Stimulated activated effector memory CD8-positive, alpha-beta T cell treated with anti-CD3 and anti-CD28 coated beads, Interleukin-12 subunit alpha, Interleukin-12 subunit beta, amount 100 ng/mL, for 72 hours (primary cell): Measurements from ENCODE around the gene IZUMO3.
"Not testable (repeated sequence)": the region's sequence is repeated elsewhere in the genome, so short reads cannot be mapped to it uniquely, and the experiment has no call there.

Experiments
- ATAC-seq: fragments of 150-1000 bp; cut with Tn5 transposase; 2 replicates; pipeline ENCODE4 v1.10.0; 2021
- DNase-seq, 2 donors: peaks; one replicate each; pipeline ENCODE4 v3.0.0; 2021 to 2022; ENCODE audit warnings: low spot score in 2 of 2
- H3K27ac Mint-ChIP-seq: one replicate; pipeline ENCODE4 v1.8.0; 2022; ENCODE audit warnings: mild to moderate bottlenecking, mixed read lengths
- H3K36me3 Mint-ChIP-seq: one replicate; pipeline ENCODE4 v1.8.0; 2022; ENCODE audit warnings: mild to moderate bottlenecking, mixed read lengths
- H3K4me1 Mint-ChIP-seq: one replicate; pipeline ENCODE4 v1.8.0; 2022; ENCODE audit warnings: mixed read lengths
- H3K4me3 Mint-ChIP-seq: one replicate; pipeline ENCODE4 v1.8.0; 2022; ENCODE audit warnings: mild to moderate bottlenecking, mixed read lengths
- H3K9me3 Mint-ChIP-seq: one replicate; pipeline ENCODE4 v1.8.0; 2022; ENCODE audit warnings: mixed read lengths

Gene IZUMO3

GRCh38 chr9:24545847-24546522, at the start of gene IZUMO3:
Gene IZUMO3 (minus strand): TSS chr9:24545897. CDS start chr9:24545649, 248 bp downstream.
- no peaks in the 10 kb centered on the region for H3K4me1 Mint-ChIP-seq
- DNase-seq (no peak), ATAC-seq (no peak)
- H3K9me3 Mint-ChIP-seq: peaks cover 37% of the 10 kb centered on the region
- no peak within 1 kb of the TSS for H3K4me3 Mint-ChIP-seq
- no peaks in the 10 kb centered on the region for H3K36me3 Mint-ChIP-seq
- no peak within 1 kb of the TSS for H3K27ac Mint-ChIP-seq

- ATAC-seq (no peak), DNase-seq (no peak)
- H3K9me3 Mint-ChIP-seq: peaks cover 24% of the 10 kb centered on the region
- no peaks in the 10 kb centered on the region for H3K4me1 Mint-ChIP-seq
- H3K36me3 Mint-ChIP-seq: no peaks in the 10 kb centered on the region
- H3K4me3 Mint-ChIP-seq: no peak overlapping the region
- no peak overlapping the region for H3K27ac Mint-ChIP-seq
Measured at GRCh38 chr9:24594234-24594850, 48.6 kb upstream of the IZUMO3 start.

- Mint-ChIP-seq H3K4me3 (no peak overlapping the region), H3K4me1 (no peaks in the 10 kb centered on the region), H3K9me3 (peaks cover 11% of the 10 kb centered on the region), H3K27ac (no peak overlapping the region), H3K36me3 (no peaks in the 10 kb centered on the region)
- ATAC-seq (no peak), DNase-seq (no peak)
Measured at GRCh38 chr9:24590432-24590831, 44.7 kb upstream of the IZUMO3 start.

- Mint-ChIP-seq H3K4me3 (no peak overlapping the region), H3K36me3 (no peaks in the 10 kb centered on the region), H3K4me1 (no peaks in the 10 kb centered on the region), H3K9me3 (peaks cover 9% of the 10 kb centered on the region), H3K27ac (no peak overlapping the region)
- ATAC-seq (no peak), DNase-seq (no peak)
Measured at GRCh38 chr9:24587883-24588282, 42.2 kb upstream of the IZUMO3 start.

GRCh38 chr9:24582146-24583126, 36.7 kb upstream of the IZUMO3 start:
- Mint-ChIP-seq H3K4me1 (no peaks in the 10 kb centered on the region), H3K4me3 (no peak overlapping the region), H3K36me3 (no peaks in the 10 kb centered on the region), H3K9me3 (peaks cover 11% of the 10 kb centered on the region), H3K27ac (no peak overlapping the region)
- ATAC-seq (no peak), DNase-seq (no peak)

- not testable (repeated sequence) for ATAC-seq, H3K4me1 Mint-ChIP-seq, H3K9me3 Mint-ChIP-seq, DNase-seq, H3K4me3 Mint-ChIP-seq, H3K27ac Mint-ChIP-seq, H3K36me3 Mint-ChIP-seq
Measured at GRCh38 chr9:24580005-24580404, 34.3 kb upstream of the IZUMO3 start.

- Mint-ChIP-seq H3K9me3 (peaks cover 14% of the 10 kb centered on the region), H3K4me3 (no peak overlapping the region), H3K36me3 (no peaks in the 10 kb centered on the region), H3K4me1 (no peaks in the 10 kb centered on the region), H3K27ac (no peak overlapping the region)
- no peak for DNase-seq
- no peak for ATAC-seq
Measured at GRCh38 chr9:24572406-24572805, 26.7 kb upstream of the IZUMO3 start.

- H3K4me1 Mint-ChIP-seq: no peaks in the 10 kb centered on the region
- H3K27ac Mint-ChIP-seq: no peak overlapping the region
- ATAC-seq (no peak), DNase-seq (no peak)
- peaks cover 20% of the 10 kb centered on the region for H3K9me3 Mint-ChIP-seq
- no peak overlapping the region for H3K4me3 Mint-ChIP-seq
- H3K36me3 Mint-ChIP-seq: no peaks in the 10 kb centered on the region
Measured at GRCh38 chr9:24561957-24562356, 16.3 kb upstream of the IZUMO3 start.

GRCh38 chr9:24553183-24553552, 7.5 kb upstream of the IZUMO3 start:
- Mint-ChIP-seq H3K4me1 (no peaks in the 10 kb centered on the region), H3K36me3 (no peaks in the 10 kb centered on the region), H3K27ac (no peak overlapping the region), H3K9me3 (peaks cover 18% of the 10 kb centered on the region), H3K4me3 (no peak overlapping the region)
- DNase-seq (no peak), ATAC-seq (no peak)

GRCh38 chr9:24552526-24553182, 7.0 kb upstream of the IZUMO3 start:
- H3K4me1 Mint-ChIP-seq: no peaks in the 10 kb centered on the region
- H3K9me3 Mint-ChIP-seq: peaks cover 22% of the 10 kb centered on the region
- DNase-seq: no peak
- no peaks in the 10 kb centered on the region for H3K36me3 Mint-ChIP-seq
- H3K4me3 Mint-ChIP-seq: no peak overlapping the region
- H3K27ac Mint-ChIP-seq: no peak overlapping the region
- ATAC-seq: no peak

GRCh38 chr9:24545285-24545684, 412 bp downstream of the IZUMO3 start:
- no peak for DNase-seq
- Mint-ChIP-seq H3K4me1 (no peaks in the 10 kb centered on the region), H3K27ac (no peak overlapping the region), H3K36me3 (no peaks in the 10 kb centered on the region), H3K9me3 (peaks cover 37% of the 10 kb centered on the region), H3K4me3 (no peak overlapping the region)
- ATAC-seq: no peak

GRCh38 chr9:24518545-24518944, 27.2 kb downstream of the IZUMO3 start:
- ATAC-seq: no peak
- Mint-ChIP-seq H3K4me1 (no peaks in the 10 kb centered on the region), H3K27ac (no peak overlapping the region), H3K4me3 (no peak overlapping the region), H3K9me3 (peaks cover 26% of the 10 kb centered on the region), H3K36me3 (no peaks in the 10 kb centered on the region)
- no peak for DNase-seq

GRCh38 chr9:24516463-24516862, 29.2 kb downstream of the IZUMO3 start:
- H3K27ac Mint-ChIP-seq: no peak overlapping the region
- no peak for DNase-seq
- H3K9me3 Mint-ChIP-seq: peaks cover 23% of the 10 kb centered on the region
- H3K4me1 Mint-ChIP-seq: no peaks in the 10 kb centered on the region
- no peak for ATAC-seq
- H3K36me3 Mint-ChIP-seq: no peaks in the 10 kb centered on the region
- H3K4me3 Mint-ChIP-seq: no peak overlapping the region

GRCh38 chr9:24509850-24510249, 35.8 kb downstream of the IZUMO3 start:
- H3K27ac Mint-ChIP-seq: no peak overlapping the region
- H3K4me1 Mint-ChIP-seq: no peaks in the 10 kb centered on the region
- ATAC-seq (no peak), DNase-seq (no peak)
- H3K4me3 Mint-ChIP-seq: no peak overlapping the region
- H3K9me3 Mint-ChIP-seq: peaks cover 13% of the 10 kb centered on the region
- H3K36me3 Mint-ChIP-seq: no peaks in the 10 kb centered on the region

- no peak overlapping the region for H3K27ac Mint-ChIP-seq
- H3K4me1 Mint-ChIP-seq: no peaks in the 10 kb centered on the region
- ATAC-seq (no peak), DNase-seq (no peak)
- H3K4me3 Mint-ChIP-seq: no peak overlapping the region
- H3K36me3 Mint-ChIP-seq: no peaks in the 10 kb centered on the region
- peaks cover 8% of the 10 kb centered on the region for H3K9me3 Mint-ChIP-seq
Measured at GRCh38 chr9:24504521-24504920, 41.2 kb downstream of the IZUMO3 start.
